HG03108 (cell line): Measurements from ENCODE around the gene AGFG1.

Source experiments
- ATAC-seq: cut with Tn5 transposase; IDR thresholded peaks from one replicate; pipeline ENCODE4 v1.9.1; 2021; ENCODE audit warnings: moderate library complexity; ENCODE audit not compliant: unreplicated experiment

AGFG1 gene, protein sequence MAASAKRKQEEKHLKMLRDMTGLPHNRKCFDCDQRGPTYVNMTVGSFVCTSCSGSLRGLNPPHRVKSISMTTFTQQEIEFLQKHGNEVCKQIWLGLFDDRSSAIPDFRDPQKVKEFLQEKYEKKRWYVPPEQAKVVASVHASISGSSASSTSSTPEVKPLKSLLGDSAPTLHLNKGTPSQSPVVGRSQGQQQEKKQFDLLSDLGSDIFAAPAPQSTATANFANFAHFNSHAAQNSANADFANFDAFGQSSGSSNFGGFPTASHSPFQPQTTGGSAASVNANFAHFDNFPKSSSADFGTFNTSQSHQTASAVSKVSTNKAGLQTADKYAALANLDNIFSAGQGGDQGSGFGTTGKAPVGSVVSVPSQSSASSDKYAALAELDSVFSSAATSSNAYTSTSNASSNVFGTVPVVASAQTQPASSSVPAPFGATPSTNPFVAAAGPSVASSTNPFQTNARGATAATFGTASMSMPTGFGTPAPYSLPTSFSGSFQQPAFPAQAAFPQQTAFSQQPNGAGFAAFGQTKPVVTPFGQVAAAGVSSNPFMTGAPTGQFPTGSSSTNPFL

DNA sequence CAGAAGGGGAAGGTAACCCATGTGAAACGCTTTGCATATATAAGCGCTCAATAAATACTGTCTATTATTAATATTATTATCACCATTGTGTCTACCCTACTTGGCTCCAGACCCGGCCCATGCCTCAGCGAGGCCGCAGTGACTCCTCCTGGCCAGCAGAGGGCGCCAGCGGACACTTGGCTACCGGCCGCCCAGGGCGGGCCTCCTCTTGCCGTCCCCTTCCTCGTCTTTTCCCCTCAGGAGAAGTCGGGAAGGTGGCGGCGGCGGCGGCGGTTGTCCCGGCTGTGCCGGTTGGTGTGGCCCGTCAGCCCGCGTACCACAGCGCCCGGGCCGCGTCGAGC, at the start of gene AGFG1:
TSS of gene AGFG1 (plus strand) at position 233 of the 341 bp plus-strand sequence. CDS start 266 bp downstream, outside the sequence.
- ATAC-seq = peak; percentile 83

- ATAC-seq = no peak
Observed at GRCh38 chr2:227423656-227424499, 48.1 kb upstream of the AGFG1 start.

DNA sequence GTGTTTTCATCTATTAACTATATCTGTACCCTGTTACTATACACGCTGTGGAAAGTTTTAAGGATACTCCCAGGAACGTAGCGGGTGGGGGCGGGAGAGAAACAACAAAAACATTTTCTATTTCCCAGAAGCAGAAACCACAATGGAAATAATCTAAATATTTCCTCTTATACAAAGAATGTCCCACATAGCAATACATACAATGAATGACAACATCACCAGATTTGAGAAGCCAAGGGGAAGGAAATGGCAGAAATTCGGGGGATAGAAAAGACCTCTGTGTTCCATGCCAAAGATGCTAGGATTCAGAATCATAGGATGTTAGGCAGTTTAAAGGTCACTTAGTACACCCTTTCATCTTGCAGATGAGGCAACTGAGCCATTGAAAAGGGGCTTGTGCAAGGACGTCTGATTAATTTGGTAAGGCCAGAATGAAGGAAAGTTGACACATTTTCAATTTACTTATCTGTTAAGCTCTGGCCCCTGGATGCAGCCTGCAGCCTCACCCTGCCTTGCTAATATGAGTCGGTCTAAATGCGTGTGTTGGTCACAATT, 43.1 kb upstream of the AGFG1 start:
- no peak for ATAC-seq

DNA sequence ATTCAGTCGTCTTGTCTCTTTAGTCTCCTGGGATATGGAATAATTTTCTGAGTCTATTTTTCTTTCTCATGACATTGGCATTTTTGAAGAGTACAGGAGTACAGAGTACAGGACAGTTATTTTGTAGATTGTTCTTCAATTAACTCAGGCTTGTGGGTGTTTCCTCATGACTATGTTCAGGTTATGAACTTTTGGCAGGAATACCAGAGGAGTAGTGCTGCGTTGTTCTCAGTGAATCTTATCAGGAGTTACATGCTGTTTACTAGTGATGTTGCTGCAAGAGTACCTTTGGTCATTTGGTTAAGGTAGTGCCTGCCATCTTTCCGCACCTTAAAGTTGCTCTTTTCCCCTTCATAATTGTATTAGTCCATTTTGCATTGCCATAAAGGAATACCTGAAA, 41.3 kb upstream of the AGFG1 start:
- ATAC-seq = no peak

GRCh38 chr2:227433171-227433570, 38.8 kb upstream of the AGFG1 start:
- ATAC-seq = no peak

- ATAC-seq = no peak
Observed at GRCh38 chr2:227436436-227437174, 35.4 kb upstream of the AGFG1 start.

GRCh38 chr2:227439214-227439613, 32.7 kb upstream of the AGFG1 start:
- ATAC-seq = no peak

- ATAC-seq = no peak
Observed at GRCh38 chr2:227442639-227443038, 29.3 kb upstream of the AGFG1 start.

GRCh38 chr2:227443889-227444568, 27.9 kb upstream of the AGFG1 start:
- ATAC-seq = no peak

- no peak for ATAC-seq
Observed at GRCh38 chr2:227447606-227448005, 24.4 kb upstream of the AGFG1 start.

- ATAC-seq = no peak
Observed at GRCh38 chr2:227450311-227450841, 21.6 kb upstream of the AGFG1 start.

GRCh38 chr2:227450926-227451654, 20.9 kb upstream of the AGFG1 start:
- ATAC-seq = no peak

DNA sequence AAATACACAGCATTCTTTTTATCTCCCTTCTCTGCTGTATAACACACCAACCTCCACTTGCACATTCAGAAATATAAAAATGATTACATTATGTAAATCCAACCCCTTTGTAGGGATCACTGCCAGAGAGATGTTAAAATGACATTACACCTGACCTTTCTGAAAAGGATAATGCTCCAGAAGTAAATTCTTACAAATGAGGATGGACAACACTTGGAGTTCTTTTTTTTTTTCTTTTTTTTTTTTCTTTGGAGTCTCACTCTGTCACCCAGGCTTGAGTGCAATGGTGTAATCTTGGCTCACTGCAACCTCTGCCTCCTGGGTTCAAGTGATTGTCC, 20.3 kb upstream of the AGFG1 start:
- ATAC-seq = no peak

DNA sequence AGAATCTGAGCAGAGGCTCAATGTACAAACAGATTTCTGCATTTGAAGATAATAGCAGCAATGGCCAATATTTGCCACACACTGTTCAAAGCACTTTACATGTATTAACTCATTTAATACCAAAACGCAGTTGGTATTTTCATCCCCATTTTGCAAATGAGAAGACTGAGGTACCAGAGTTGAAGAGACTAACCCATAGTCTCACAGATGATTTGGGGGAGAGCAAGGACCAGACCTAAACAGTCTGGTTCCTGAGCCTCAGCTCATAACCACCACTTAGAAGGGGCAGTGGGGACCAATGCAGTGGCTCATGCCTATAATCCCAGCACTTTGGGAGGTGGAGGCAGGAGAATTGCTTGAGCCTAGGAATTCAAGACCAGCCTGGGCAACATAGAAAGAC, 18.1 kb upstream of the AGFG1 start:
- ATAC-seq = no peak

DNA sequence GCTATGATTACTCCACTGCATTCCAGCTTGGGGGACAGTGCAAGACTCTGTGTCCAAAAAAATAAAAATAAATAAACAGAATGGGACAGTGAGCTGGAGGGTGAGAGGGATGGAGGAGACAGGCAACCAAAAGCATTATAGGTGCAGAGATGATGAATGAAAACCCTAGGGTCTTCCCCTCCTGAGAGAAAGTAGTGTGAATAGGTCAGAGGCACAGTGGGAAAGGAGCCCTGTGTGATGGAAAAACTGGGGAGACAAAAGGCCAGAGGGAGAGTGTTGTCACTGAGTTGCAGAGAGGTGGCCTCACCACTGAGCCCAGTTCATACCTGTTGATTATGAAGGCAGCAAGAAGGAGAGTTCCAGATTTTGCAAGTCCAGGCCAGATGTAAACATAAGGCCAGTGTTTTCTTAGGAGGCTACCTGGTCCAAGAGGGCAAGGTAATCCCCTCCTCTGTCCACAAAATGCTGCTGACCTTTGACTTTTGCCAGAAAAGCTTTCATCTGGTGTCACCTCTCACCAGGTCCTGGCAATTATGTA, 17.6 kb upstream of the AGFG1 start:
- ATAC-seq = no peak

DNA sequence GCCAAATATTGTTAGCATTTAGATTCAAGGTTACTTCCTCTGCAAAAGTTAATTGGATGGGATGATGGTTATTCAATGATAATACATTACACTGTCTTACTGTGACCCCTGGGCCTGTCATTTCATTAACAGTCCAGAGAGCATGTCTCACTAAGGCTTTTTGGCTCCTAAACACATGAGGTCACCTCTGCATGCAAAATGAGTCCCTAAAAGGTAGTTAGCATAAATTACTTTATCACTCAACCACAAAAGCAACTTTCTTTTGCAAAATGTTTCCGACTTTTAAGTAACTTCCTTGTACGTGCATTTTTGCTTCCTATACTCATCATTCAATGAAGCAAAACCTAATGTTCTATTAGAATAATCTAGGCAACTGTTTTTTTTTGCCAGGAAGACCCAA, 16.8 kb upstream of the AGFG1 start:
- ATAC-seq = no peak

DNA sequence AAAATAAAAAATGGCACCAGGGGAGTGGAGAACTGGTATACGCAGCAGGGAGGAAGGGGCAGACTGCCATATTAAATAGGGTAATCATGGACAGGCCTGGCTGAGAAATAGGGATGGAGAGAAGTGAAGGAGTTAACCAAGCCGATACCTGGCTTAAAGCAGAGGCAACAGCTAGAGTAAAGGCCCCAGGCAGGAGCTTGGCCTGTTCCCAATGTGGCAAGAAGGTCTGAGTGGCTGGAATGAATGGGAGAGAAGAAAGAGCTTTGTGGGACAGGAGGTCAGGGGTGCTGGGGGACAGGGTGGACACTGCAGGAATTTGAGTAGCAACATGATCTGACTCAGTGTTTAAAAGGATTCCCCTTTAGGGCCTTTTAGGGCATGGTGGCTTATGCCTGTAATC, 15.9 kb upstream of the AGFG1 start:
- no peak for ATAC-seq

GRCh38 chr2:227456772-227457171, 15.2 kb upstream of the AGFG1 start:
- ATAC-seq = no peak

DNA sequence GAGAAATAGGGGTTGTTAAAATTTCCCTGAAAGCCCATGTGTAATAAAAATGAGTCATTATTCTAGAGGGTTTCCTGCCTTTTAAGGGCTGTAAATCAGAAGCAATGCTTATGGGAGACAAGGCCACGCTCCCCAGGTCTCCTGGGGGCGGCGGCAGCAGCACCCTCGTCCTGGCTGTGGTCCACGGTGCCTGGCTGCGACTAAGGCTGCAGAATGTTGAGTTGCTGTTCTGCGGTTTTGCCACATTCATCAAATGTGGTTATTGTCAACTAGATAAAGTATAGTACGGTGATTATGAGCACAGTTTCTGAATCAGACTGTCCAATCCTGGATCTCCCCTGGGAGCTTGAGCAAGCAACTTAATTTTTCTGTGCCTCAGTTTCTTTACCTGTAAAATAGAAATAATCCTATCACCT, 11.9 kb upstream of the AGFG1 start:
- peak; percentile 29 for ATAC-seq
